ENCODE measurements around the gene KLHL29. TPM values are rescaled to one million over a fixed set of nuclear protein-coding genes. Genes with fewer than 3 reads are reported as not detected.

KLHL29 gene
- total RNA-seq, 2 donors from 2014 or later = 1.0 to 2.4 TPM

DNA sequence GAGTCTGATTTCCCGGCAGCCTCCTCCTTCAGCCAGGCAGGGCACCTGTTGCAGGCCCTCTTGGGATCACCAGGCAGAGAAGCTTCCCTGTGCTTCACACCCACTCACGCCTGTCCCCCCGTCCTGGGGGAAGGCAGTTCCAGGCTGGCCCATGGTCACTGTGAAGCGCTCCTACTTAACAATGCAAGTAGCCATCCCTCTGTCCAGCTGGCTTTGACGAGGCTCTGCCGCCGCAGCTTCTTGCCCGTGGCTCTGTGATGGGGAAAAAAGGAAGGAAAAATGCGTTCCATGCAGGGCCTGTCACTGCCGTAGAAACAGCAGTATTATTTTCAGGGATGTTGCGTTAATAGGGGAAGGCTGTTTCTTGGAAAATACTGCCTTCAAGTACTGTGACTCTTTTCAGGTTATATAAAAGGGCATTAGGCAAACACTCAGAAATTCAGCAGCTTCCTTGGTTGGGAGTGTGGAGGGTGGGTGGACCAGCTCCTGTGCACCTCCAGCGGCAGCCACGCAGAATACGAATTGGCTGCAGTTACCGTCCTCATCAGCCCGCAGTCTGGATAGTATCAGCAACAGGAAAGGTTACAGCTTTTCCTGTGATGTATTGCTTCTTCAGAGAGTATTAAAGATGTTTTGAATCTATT, 232.3 kb downstream of the KLHL29 start:
- H3K27me3 ChIP-seq (ENCODE audit: control insufficient read depth, insufficient read depth, low read length, poor library complexity, severe bottlenecking) = no peaks in the 10 kb centered on the region
- no peak overlapping the region for H3K9ac ChIP-seq (ENCODE audit: extremely low read depth, low read length, poor library complexity, severe bottlenecking)
- no peak for TF ChIP-seq CTCF (conservative IDR thresholded peaks at IDR 0.05)
- no peaks in the 10 kb centered on the region for H3K27me3 Mint-ChIP-seq (ENCODE audit: insufficient read depth)
- WGBS, 2 experiments (ENCODE audit: insufficient coverage in 1 of 2, insufficient read length in 1 of 2) = 80 to 92% methylated on average over 13 to 16 of the region's 16 CpGs
- no peaks in the 10 kb centered on the region for H3K4me1 ChIP-seq (ENCODE audit: control insufficient read depth, insufficient read depth, low read length)
- H3K9me3 ChIP-seq (ENCODE audit: control insufficient read depth, low read length) = peaks cover 4% of the 10 kb centered on the region
- peaks cover 6% of the 10 kb centered on the region for H3K9me3 Mint-ChIP-seq
- DNase-seq = no peak
- H3K36me3 ChIP-seq (ENCODE audit: control insufficient read depth, insufficient read depth, low read length) = no peaks in the 10 kb centered on the region
- no peak overlapping the region for H3K4me3 Mint-ChIP-seq
- no peak overlapping the region for H3K27ac Mint-ChIP-seq
- peak overlapping the region; percentile 92 for H3K27ac ChIP-seq (ENCODE audit: low read depth, low read length)
- no peaks in the 10 kb centered on the region for H3K36me3 Mint-ChIP-seq (ENCODE audit: low read depth)
- H3K4me3 ChIP-seq (ENCODE audit: low read length) = no peak overlapping the region
- peaks cover 5% of the 10 kb centered on the region for H3K4me1 Mint-ChIP-seq

GRCh38 chr2:23617811-23618215, 232.8 kb downstream of the KLHL29 start:
- Mint-ChIP-seq H3K4me3 (no peak overlapping the region), H3K27ac (no peak overlapping the region)

DNA sequence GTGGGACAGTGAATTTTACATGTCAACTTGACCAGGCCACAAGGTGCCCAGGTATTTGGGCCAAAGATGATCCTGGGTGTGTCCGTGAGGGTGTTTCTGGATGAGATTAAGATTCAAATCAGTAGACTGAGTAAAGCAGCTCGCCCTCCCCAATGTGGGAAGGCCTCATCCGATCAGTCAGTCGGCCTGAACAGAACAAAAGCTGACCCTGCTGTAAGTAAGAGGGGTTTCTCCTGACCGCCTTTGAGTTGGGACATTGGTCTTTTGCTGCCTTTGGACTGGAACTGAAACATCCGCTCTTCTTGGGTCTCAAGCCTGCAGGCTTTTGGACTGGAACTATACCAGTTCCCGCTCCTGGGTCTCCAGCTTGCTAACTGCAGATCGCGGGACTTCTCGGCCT, 233.3 kb downstream of the KLHL29 start:
- no peak overlapping the region for H3K4me3 Mint-ChIP-seq
- Histone ChIP-seq H3K9ac (ENCODE audit: extremely low read depth, low read length, poor library complexity, severe bottlenecking) (no peak overlapping the region), H3K4me3 (ENCODE audit: low read length) (no peak overlapping the region), H3K27me3 (ENCODE audit: control insufficient read depth, insufficient read depth, low read length, poor library complexity, severe bottlenecking) (no peaks in the 10 kb centered on the region), H3K9me3 (ENCODE audit: control insufficient read depth, low read length) (no peaks in the 10 kb centered on the region), H3K36me3 (ENCODE audit: control insufficient read depth, insufficient read depth, low read length) (no peaks in the 10 kb centered on the region), H3K27ac (ENCODE audit: low read depth, low read length) (peak overlapping the region; percentile 92), H3K4me1 (ENCODE audit: control insufficient read depth, insufficient read depth, low read length) (no peaks in the 10 kb centered on the region)
- H3K36me3 Mint-ChIP-seq (ENCODE audit: low read depth) = no peaks in the 10 kb centered on the region
- H3K27ac Mint-ChIP-seq = no peak overlapping the region
- 91 to 97% methylated on average over 3 to 10 of the region's 10 CpGs for WGBS, 2 experiments (ENCODE audit: insufficient coverage in 1 of 2, insufficient read length in 1 of 2)
- H3K9me3 Mint-ChIP-seq = peaks cover 3% of the 10 kb centered on the region
- no peak for DNase-seq
- no peak for TF ChIP-seq CTCF (conservative IDR thresholded peaks at IDR 0.05)
- H3K27me3 Mint-ChIP-seq (ENCODE audit: insufficient read depth) = no peaks in the 10 kb centered on the region
- peaks cover 5% of the 10 kb centered on the region for H3K4me1 Mint-ChIP-seq

More at GRCh38 chr2:23617811-23618215, 232.8 kb downstream of the KLHL29 start:
- no peaks in the 10 kb centered on the region for H3K27me3 Mint-ChIP-seq (ENCODE audit: insufficient read depth)
- Histone ChIP-seq H3K4me1 (ENCODE audit: control insufficient read depth, insufficient read depth, low read length) (no peaks in the 10 kb centered on the region), H3K9me3 (ENCODE audit: control insufficient read depth, low read length) (no peaks in the 10 kb centered on the region), H3K27me3 (ENCODE audit: control insufficient read depth, insufficient read depth, low read length, poor library complexity, severe bottlenecking) (no peaks in the 10 kb centered on the region), H3K9ac (ENCODE audit: extremely low read depth, low read length, poor library complexity, severe bottlenecking) (no peak overlapping the region), H3K27ac (ENCODE audit: low read depth, low read length) (peak overlapping the region; percentile 92), H3K36me3 (ENCODE audit: control insufficient read depth, insufficient read depth, low read length) (no peaks in the 10 kb centered on the region), H3K4me3 (ENCODE audit: low read length) (no peak overlapping the region)
- H3K9me3 Mint-ChIP-seq = peaks cover 3% of the 10 kb centered on the region
- TF ChIP-seq CTCF (conservative IDR thresholded peaks at IDR 0.05) = no peak
- 95% methylated on average over 11 to 15 of the region's 15 CpGs for WGBS, 2 experiments (ENCODE audit: insufficient coverage in 1 of 2, insufficient read length in 1 of 2)
- no peaks in the 10 kb centered on the region for H3K36me3 Mint-ChIP-seq (ENCODE audit: low read depth)
- DNase-seq = no peak
- H3K4me1 Mint-ChIP-seq = peaks cover 5% of the 10 kb centered on the region

Measured in endodermal cell (in vitro differentiated cells).